ES-I3 (cell line): ENCODE data around the gene NTSR2.

ENCODE experiments used
- H3K36me3 ChIP-seq: 2 replicates; pipeline ENCODE4 v1.6.1; 2013; ENCODE audit warnings: mild to moderate bottlenecking, low read length, control low read depth, moderate library complexity; ENCODE audit not compliant: insufficient read depth
- H3K4me1 ChIP-seq: 2 replicates; pipeline ENCODE4 v1.6.1; 2013; ENCODE audit warnings: mild to moderate bottlenecking, control low read depth, low read length; ENCODE audit not compliant: insufficient read depth
- H3K9ac ChIP-seq: 2 replicates; pipeline ENCODE4 v1.6.1; 2013; ENCODE audit warnings: low read depth, mild to moderate bottlenecking, low read length, moderate library complexity
- H3K9me3 ChIP-seq: 2 replicates; pipeline ENCODE4 v1.6.1; 2013; ENCODE audit warnings: mild to moderate bottlenecking, low read length, moderate library complexity; ENCODE audit not compliant: control insufficient read depth, insufficient read depth

Gene NTSR2

DNA sequence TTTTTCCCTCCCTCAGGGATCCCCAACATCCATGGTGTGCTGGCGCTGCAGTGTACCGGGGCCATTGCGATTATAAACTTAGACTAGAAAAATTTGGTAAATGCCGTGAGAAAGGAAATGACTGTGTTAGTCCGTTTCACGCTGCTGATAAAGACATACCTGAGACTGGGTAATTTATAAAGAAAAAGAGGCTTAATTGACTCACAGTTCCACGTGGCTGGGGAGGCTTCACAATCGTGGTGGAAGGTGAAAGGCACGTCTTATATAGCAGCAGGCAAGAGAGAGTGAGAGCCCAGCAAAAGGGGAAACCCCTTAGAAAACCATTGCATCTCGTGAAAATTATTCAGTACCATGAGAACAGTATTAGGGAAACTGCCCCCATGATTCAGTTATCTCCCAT is 44.3 kb downstream of the NTSR2 start:
- Histone ChIP-seq H3K9ac (no peak overlapping the region), H3K4me1 (no peaks in the 10 kb centered on the region), H3K9me3 (peaks cover 9% of the 10 kb centered on the region), H3K36me3 (peaks cover 12% of the 10 kb centered on the region; the same call in 1 of the 2 replicates)

DNA sequence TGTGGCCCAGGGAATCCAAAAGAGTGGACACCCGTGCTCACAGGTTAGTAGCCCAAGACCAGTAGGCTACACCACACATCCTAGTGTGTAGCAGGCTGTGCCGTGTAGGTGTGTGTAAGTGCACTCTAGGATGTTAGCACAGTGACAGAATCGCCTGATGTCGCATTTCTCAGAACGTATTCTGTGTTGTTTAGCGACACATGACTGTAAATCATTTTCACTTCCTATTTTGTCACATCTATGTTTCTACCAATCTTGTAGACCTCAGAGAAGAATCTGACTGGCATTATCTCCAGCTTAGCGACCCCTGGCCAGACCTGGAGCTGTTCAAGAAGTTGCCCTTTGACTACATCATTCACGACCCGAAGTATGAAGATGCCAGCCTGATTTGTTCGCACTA is 45.1 kb downstream of the NTSR2 start:
- no peaks in the 10 kb centered on the region for H3K4me1 ChIP-seq
- no peak overlapping the region for H3K9ac ChIP-seq
- H3K36me3 ChIP-seq = peaks cover 12% of the 10 kb centered on the region; the same call in 1 of the 2 replicates

DNA sequence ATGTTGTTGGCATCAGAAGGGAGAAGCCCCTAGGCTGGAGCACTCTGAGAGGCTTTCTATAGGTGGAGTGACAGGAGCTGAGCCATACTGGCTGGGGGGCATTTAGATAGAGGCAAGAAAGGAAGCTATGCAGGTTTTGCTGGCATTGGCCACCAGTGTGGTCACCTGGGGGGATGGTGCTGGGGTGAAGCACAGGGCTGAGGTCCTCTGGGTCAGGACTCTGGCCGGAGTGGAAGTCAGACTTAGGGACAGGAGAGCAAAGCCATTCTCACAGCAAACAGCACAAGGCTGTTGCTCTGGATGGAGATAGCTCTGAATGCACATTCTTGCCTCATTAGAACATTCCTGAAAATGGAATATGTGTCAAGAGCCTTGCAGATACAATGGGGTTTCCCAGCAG is 47.4 kb downstream of the NTSR2 start:
- H3K9me3 ChIP-seq = peaks cover 9% of the 10 kb centered on the region
- no peaks in the 10 kb centered on the region for H3K4me1 ChIP-seq
- H3K36me3 ChIP-seq = peaks cover 12% of the 10 kb centered on the region; the same call in 1 of the 2 replicates
- H3K9ac ChIP-seq = no peak overlapping the region

More for the DNA sequence above, 45.1 kb downstream of the NTSR2 start:
- peaks cover 9% of the 10 kb centered on the region for H3K9me3 ChIP-seq

DNA sequence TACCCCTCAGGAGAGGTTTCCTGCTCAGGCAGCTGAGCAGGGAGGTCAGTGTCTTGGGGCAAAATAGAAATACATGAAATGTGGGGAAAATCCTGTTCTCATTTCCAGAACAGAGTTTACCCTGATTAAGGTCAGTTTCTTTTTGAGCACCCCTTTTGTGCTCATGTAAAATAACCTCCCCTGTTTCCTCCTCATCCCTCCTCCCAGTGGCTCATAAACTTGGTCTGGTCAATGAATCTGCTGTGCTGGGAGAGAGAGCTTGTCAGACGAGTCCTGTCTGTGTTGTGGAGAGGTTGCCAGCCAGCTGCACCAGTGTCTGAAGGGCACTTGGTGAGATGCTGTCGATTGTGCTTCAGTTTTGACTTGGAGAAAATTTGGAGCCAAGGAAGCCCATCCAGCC is 48.6 kb downstream of the NTSR2 start:
- no peak overlapping the region for H3K9ac ChIP-seq
- H3K9me3 ChIP-seq = no peaks in the 10 kb centered on the region
- H3K36me3 ChIP-seq = peaks cover 4% of the 10 kb centered on the region; the same call in 1 of the 2 replicates
- no peaks in the 10 kb centered on the region for H3K4me1 ChIP-seq

DNA sequence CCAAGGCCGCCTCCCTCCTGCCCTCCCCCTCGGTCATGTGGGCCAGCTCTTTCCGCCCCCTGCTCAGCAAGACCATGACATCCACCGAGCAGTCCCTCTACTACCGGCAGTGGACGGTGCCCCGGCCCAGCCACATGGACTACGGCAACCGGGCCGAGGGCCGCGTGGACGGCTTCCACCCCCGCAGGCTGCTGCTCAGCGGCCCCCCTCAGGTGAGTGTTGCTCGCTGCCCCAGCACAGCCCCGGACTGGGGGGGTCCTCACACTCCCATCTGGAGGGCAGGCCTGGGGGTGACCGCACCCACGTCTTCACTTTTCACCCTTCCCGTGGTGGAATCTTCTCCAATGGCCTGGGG is 51.3 kb downstream of the NTSR2 start:
- H3K36me3 ChIP-seq = peaks cover 4% of the 10 kb centered on the region; the same call in 1 of the 2 replicates
- no peak overlapping the region for H3K9ac ChIP-seq
- H3K9me3 ChIP-seq = no peaks in the 10 kb centered on the region
- H3K4me1 ChIP-seq = no peaks in the 10 kb centered on the region

DNA sequence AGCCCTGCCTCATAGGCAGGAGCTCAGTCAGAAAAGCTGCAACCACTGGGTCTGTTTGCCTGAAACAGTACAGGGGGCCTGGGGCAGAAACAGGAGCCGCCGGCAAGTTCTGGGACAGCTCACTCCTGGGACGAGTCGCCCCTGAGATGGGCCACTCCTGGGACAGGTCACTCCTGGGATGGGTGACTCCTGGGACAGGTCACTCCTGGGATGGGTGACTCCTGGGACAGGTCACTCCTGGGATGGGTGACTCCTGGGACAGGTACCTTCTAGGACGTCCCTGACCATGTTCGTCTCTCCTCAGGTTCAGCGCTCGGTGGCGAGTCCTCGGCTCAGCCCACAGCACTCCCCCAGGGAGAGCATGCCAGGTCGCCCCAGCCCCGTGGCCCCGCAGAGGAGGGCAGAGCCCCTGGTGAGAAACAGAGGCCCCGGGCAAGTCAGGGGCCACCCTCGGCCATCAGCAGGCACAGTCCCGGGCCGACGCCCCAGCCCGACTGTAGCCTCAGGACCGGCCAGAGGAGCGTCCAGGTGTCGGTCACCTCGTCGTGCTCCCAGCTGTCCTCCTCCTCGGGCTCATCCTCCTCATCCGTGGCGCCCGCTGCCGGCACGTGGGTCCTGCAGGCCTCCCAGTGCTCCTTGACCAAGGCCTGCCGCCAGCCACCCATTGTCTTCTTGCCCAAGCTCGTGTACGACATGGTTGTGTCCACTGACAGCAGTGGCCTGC is 51.8 kb downstream of the NTSR2 start:
- no peaks in the 10 kb centered on the region for H3K9me3 ChIP-seq
- H3K36me3 ChIP-seq = peaks cover 4% of the 10 kb centered on the region; the same call in 1 of the 2 replicates
- no peaks in the 10 kb centered on the region for H3K4me1 ChIP-seq
- H3K9ac ChIP-seq = no peak overlapping the region

DNA sequence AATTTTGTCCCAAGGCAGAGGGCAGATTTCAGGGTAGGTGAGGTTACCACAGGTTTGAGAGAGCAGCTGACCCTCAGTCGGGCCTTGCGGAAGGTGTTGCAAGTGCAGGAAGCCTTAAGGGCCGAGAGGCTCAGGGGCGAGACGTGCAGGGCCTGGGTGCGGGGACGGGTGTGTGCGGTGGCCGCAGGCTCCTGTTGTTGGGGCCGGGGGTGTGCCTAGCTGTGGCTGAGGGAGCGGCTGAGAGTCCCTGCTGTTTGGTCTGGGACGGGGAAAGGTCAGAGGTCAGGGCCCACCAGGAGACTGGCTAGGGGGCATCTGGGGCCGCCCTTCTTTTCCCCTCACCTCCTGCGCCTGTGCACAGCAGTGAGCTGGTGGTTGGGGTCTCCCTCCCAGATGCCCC is 52.5 kb downstream of the NTSR2 start:
- Histone ChIP-seq H3K9me3 (no peaks in the 10 kb centered on the region), H3K9ac (no peak overlapping the region), H3K4me1 (no peaks in the 10 kb centered on the region), H3K36me3 (peaks cover 4% of the 10 kb centered on the region; the same call in 1 of the 2 replicates)

DNA sequence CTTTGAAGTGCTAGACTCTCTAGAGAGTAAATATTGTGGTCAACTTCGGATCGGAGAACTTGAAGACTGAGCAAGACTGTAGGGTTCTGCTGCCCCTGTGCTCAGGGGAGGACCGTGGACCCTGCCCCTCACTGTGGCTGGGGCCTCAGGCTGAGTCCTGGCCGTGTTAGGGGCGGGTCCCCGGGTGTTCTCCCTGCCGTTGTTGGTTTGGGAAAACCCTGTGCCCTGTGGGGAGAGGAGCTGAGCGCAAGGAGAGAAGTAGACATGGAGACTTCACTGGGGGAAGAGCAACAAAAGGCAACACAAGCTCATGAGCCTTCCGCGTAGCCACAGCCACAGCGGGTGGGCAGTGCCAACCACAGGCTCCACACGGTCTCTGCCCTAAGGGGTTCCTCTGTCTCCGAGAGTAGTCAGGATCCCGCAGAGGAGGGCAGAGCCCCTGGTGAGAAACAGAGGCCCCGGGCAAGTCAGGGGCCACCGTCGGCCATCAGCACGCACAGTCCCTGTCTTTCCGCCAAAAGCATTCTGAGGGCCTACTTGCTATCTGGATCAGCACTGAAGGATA is 53.1 kb downstream of the NTSR2 start:
- Histone ChIP-seq H3K9me3 (no peaks in the 10 kb centered on the region), H3K9ac (no peak overlapping the region), H3K36me3 (peaks cover 4% of the 10 kb centered on the region; the same call in 1 of the 2 replicates), H3K4me1 (no peaks in the 10 kb centered on the region)

DNA sequence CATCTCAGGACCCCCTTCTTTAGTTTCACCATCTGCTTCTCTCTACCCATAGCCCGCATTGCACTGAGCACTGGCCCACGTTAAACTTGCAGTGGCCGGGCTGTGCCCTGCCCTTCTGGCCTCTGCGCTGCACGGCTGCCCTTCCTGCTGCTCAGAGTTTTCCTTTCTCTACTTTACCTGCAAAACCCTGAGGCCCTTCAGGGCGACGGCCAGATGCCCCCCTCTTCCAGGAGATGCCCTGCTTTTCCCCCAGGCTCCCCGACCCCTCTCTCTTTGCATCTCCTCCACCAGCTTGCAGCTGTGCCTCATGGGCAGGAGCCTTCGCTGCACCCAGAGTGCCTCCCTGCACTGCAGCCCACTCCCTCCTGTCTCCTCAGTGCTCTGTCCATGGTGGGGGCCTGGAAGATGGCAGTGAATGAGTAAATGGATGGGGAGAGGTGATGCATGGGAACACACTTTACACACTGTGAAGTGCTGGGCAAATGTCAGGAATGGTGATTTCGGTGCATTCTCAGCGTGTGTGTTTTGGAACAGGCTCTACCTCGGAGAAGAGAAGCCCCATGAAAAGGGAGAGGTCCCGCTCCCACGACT is 53.8 kb downstream of the NTSR2 start:
- no peak overlapping the region for H3K9ac ChIP-seq
- H3K36me3 ChIP-seq = peaks cover 3% of the 10 kb centered on the region; the same call in 1 of the 2 replicates
- no peaks in the 10 kb centered on the region for H3K9me3 ChIP-seq
- H3K4me1 ChIP-seq = no peaks in the 10 kb centered on the region

DNA sequence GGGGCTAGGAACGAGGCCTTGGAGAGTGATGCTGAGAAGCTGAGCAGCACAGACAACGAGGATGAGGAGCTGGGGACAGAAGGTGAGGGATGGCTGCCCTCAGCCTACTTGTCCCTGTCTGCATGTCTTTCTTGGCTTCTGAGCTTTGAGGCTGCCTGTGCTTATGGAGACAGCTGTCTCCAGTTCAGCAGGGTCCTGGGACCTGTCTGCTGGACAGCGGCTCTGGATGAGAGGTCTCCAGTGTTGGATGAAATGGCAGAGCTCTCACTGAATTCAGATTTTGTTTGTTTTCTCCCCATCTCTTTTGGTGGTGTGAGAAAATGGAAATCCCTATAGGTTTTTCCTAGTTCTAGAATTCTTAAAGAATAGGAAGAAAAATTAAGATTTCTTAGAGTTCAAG is 54.8 kb downstream of the NTSR2 start:
- no peak overlapping the region for H3K9ac ChIP-seq
- H3K9me3 ChIP-seq = no peaks in the 10 kb centered on the region
- H3K36me3 ChIP-seq = no peaks in the 10 kb centered on the region
- no peaks in the 10 kb centered on the region for H3K4me1 ChIP-seq

DNA sequence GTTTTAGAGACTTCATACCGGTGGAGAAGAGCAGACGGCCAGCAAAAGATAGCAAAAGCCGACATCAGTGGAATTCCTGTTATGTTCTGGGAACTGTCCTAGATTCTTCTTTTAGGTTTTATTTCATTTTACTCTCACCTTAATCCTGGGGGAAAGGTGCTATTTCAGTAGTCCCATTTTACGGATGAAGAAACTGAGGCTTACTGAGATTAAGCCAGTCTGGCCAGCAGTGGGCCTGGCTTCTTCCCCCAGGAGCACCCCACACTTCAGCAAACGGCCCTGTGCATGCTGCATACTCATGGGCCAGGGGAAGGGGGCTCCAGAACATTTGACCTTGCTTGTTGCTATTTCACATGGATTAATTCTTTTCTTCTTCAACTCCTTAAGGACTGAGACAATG is 56.7 kb downstream of the NTSR2 start:
- H3K9ac ChIP-seq = no peak overlapping the region
- H3K36me3 ChIP-seq = no peaks in the 10 kb centered on the region

DNA sequence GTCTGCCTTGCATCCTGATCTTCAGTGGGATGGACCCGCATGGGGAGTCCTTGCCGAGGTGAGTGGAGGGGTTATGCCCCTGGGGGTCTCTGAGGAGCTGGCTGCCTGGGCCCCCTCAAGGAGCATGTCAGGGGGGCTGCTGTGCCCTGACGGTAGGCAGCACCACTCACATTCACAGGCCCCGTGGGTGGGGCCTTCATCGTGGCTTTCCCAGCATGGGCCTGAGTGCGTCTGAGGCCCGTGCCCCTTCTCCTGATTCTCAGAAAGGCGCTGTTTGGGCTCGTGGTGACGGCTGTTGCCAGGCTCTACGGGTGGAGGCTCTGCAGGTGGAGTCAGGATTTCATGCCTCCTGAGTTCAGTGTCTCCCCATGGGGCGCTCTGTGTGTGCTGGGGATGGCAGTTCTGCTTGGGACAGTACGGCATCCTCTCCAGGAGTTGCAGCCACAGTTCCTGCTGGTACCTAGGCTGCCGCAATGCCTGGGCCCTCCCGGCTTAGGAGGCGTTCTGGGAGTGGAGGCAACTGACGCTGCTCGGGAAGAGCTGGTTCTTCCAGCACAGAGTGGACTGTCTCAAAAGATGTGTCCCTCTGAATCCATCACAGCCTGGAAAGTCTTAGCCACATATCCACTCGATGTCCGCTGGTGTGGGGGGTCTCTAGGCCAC is 57.3 kb downstream of the NTSR2 start:
- no peak overlapping the region for H3K9ac ChIP-seq
- no peaks in the 10 kb centered on the region for H3K4me1 ChIP-seq
- H3K36me3 ChIP-seq = no peaks in the 10 kb centered on the region
- H3K9me3 ChIP-seq = no peaks in the 10 kb centered on the region

More for the DNA sequence above, 56.7 kb downstream of the NTSR2 start:
- H3K9me3 ChIP-seq = no peaks in the 10 kb centered on the region
- H3K4me1 ChIP-seq = no peaks in the 10 kb centered on the region

DNA sequence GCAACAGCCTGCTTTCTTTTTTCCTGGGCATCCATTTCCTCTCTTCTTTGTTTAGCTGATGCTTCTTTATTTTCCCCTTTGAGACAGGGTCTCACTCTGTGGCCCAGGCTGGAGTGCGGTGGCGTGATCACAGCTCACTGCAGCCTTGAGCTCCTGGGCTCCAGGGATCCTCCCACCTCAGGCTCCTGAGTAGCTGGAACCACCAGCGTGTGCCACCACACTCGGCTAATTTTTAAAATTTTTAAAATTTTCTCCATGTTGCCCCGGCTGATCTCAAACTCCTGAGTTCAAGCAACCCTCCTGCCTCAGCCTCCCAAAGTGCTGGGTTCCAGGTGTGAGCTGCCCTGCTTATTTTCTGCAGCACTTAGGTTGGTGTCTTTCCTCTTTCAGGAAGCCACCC is 58.7 kb downstream of the NTSR2 start:
- Histone ChIP-seq H3K9ac (no peak overlapping the region), H3K36me3 (no peaks in the 10 kb centered on the region), H3K4me1 (no peaks in the 10 kb centered on the region), H3K9me3 (no peaks in the 10 kb centered on the region)

DNA sequence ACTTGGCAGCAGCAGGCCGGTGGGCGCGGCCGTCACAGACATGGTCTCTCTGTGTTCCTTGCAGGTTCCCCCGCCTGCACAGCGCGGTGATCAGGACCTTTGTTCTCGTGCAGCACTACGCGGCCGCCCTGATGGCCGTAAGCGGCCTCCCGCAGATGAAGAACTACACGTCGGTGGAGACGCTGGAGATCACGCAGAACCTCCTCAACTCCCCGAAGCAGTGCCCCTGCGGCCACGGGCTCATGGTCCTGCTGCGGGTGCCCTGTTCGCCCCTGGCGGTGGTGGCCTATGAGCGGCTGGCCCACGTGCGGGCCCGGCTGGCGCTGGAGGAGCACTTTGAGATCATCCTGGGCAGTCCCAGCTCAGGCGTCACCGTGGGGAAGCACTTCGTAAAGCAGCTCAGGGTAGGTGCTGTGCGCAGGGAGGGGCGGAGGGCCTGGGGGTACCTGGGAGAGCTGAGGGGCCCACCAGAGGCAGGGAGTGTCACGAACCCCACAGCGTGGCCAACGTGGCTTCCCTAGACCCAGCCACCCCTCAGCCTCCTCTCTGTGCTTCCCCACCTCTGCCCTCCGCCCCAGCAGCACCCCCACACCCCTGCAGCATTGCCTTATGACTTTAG is 59.3 kb downstream of the NTSR2 start:
- H3K4me1 ChIP-seq = no peaks in the 10 kb centered on the region
- no peaks in the 10 kb centered on the region for H3K36me3 ChIP-seq
- no peak overlapping the region for H3K9ac ChIP-seq
- H3K9me3 ChIP-seq = no peaks in the 10 kb centered on the region
